ENCODE results near the gene TBXA2R. TPM values are rescaled to one million over a fixed set of nuclear protein-coding genes. Genes with fewer than 3 reads are reported as not detected.

The TBXA2R gene
- total and polyA plus RNA-seq, 2 experiments from 2014 or later = 0.76 to 2.6 TPM

DNA sequence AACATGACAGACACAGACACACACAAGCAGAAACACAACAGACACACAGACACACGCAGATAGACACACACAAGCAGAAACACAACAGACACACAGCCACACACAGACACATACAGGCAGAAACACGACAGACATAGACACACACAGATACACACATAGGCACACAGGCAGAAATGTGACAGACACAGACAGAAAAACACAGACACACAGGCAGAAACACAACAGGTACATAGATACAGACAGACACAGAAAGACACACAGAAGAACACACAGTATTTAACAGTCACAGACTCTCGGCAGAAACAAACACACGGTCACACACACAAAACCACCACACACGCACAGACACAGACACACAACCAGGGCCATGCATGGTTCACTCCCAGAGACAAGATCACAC, 905 bp downstream of the TBXA2R start:
- Histone ChIP-seq H3K36me3 (ENCODE audit: low read depth) (no peaks in the 10 kb centered on the region), H3K9me2 (ENCODE audit: insufficient read depth) (no peaks in the 10 kb centered on the region), H2AFZ (peak overlapping the region; percentile 80; the same call in 1 of the 2 replicates), H3K9me3 (ENCODE audit: low read depth) (no peaks in the 10 kb centered on the region), H3K4me3 (peak overlapping the region; percentile 70), H3K4me2 (ENCODE audit: unreplicated experiment) (peak overlapping the region; percentile 68), H3F3A (ENCODE audit: insufficient read depth) (no peaks in the 10 kb centered on the region; the same call in 1 of the 2 replicates), H3K27ac (no peak overlapping the region), H3K79me2 (ENCODE audit: insufficient read depth) (no peaks in the 10 kb centered on the region), H3K9ac (peak overlapping the region; percentile 79; the same call in 1 of the 2 replicates), H3K27me3 (replicated peaks; ENCODE audit: insufficient read depth) (no peaks in the 10 kb centered on the region), H3K4me1 (ENCODE audit: insufficient read depth) (no peaks in the 10 kb centered on the region), H4K20me1 (ENCODE audit: insufficient read depth) (no peaks in the 10 kb centered on the region)
- in situ Hi-C loops (cut with MboI) = loop anchor here (25.0 kb wide), 1 partner anchor 293 kb away; no protein-coding TSS in a partner anchor
- WGBS, 2 experiments (ENCODE audit: low coverage in 1 of 2, low lambda C conversion rate in 2 of 2, missing lambda C conversion rate in 2 of 2) = 75 to 79% methylated on average over 5 of the region's 5 CpGs
- no peak for DNase-seq
- TF ChIP-seq EZH2phosphoT487 (IDR thresholded peaks at IDR 0.05; ENCODE audit: insufficient read depth, low read depth) (no peak), EZH2 (IDR thresholded peaks at IDR 0.05; ENCODE audit: insufficient read depth, poor library complexity, severe bottlenecking) (no peak)

GRCh38 chr19:3605361-3605760, 1.3 kb downstream of the TBXA2R start:
- no peak for DNase-seq
- H3K79me2 ChIP-seq (ENCODE audit: insufficient read depth) = no peaks in the 10 kb centered on the region
- H4K20me1 ChIP-seq (ENCODE audit: insufficient read depth) = no peaks in the 10 kb centered on the region
- 89 to 98% methylated on average over 3 of the region's 3 CpGs for WGBS, 2 experiments (ENCODE audit: low coverage in 1 of 2, low lambda C conversion rate in 2 of 2, missing lambda C conversion rate in 2 of 2)
- no peak overlapping the region for H3K4me2 ChIP-seq (ENCODE audit: unreplicated experiment)
- H3K9me2 ChIP-seq (ENCODE audit: insufficient read depth) = no peaks in the 10 kb centered on the region
- H3K27ac ChIP-seq = no peak overlapping the region
- no peak overlapping the region for H3K4me3 ChIP-seq
- H3K4me1 ChIP-seq (ENCODE audit: insufficient read depth) = no peaks in the 10 kb centered on the region
- H2AFZ ChIP-seq = no peak overlapping the region
- in situ Hi-C loops (cut with MboI) = loop anchor here (25.0 kb wide), 1 partner anchor 293 kb away; no protein-coding TSS in a partner anchor
- H3K9ac ChIP-seq = no peak overlapping the region
- no peaks in the 10 kb centered on the region; the same call in 1 of the 2 replicates for H3F3A ChIP-seq (ENCODE audit: insufficient read depth)
- H3K9me3 ChIP-seq (ENCODE audit: low read depth) = no peaks in the 10 kb centered on the region
- no peaks in the 10 kb centered on the region for H3K27me3 ChIP-seq (replicated peaks; ENCODE audit: insufficient read depth)
- H3K36me3 ChIP-seq (ENCODE audit: low read depth) = no peaks in the 10 kb centered on the region
- TF ChIP-seq EZH2 (IDR thresholded peaks at IDR 0.05; ENCODE audit: insufficient read depth, poor library complexity, severe bottlenecking) (no peak), EZH2phosphoT487 (IDR thresholded peaks at IDR 0.05; ENCODE audit: insufficient read depth, low read depth) (no peak)

- Histone ChIP-seq H3K79me2 (ENCODE audit: insufficient read depth) (no peaks in the 10 kb centered on the region), H3K9ac (no peak overlapping the region), H3K36me3 (ENCODE audit: low read depth) (no peaks in the 10 kb centered on the region), H3K9me2 (ENCODE audit: insufficient read depth) (no peaks in the 10 kb centered on the region), H3K9me3 (ENCODE audit: low read depth) (no peaks in the 10 kb centered on the region), H3K4me3 (no peak overlapping the region), H3F3A (ENCODE audit: insufficient read depth) (no peaks in the 10 kb centered on the region; the same call in 1 of the 2 replicates), H4K20me1 (ENCODE audit: insufficient read depth) (no peaks in the 10 kb centered on the region), H3K4me2 (ENCODE audit: unreplicated experiment) (no peak overlapping the region), H3K27me3 (replicated peaks; ENCODE audit: insufficient read depth) (no peaks in the 10 kb centered on the region), H3K27ac (no peak overlapping the region), H2AFZ (no peak overlapping the region), H3K4me1 (ENCODE audit: insufficient read depth) (no peaks in the 10 kb centered on the region)
- in situ Hi-C loops (cut with MboI) = loop anchor here (25.0 kb wide), 1 partner anchor 293 kb away; no protein-coding TSS in a partner anchor
- WGBS, 2 experiments (ENCODE audit: low coverage in 1 of 2, low lambda C conversion rate in 2 of 2, missing lambda C conversion rate in 2 of 2) = 76 to 82% methylated on average over 9 to 11 of the region's 11 CpGs
- no peak for DNase-seq
- TF ChIP-seq EZH2 (IDR thresholded peaks at IDR 0.05; ENCODE audit: insufficient read depth, poor library complexity, severe bottlenecking) (no peak), EZH2phosphoT487 (IDR thresholded peaks at IDR 0.05; ENCODE audit: insufficient read depth, low read depth) (no peak)
Measured at GRCh38 chr19:3604987-3605343, 1.7 kb downstream of the TBXA2R start.

GRCh38 chr19:3604227-3604986, 2.3 kb downstream of the TBXA2R start:
- Histone ChIP-seq H3K4me2 (ENCODE audit: unreplicated experiment) (no peak overlapping the region), H3K79me2 (ENCODE audit: insufficient read depth) (no peaks in the 10 kb centered on the region), H3K4me3 (no peak overlapping the region), H2AFZ (no peak overlapping the region), H3K27me3 (replicated peaks; ENCODE audit: insufficient read depth) (no peaks in the 10 kb centered on the region), H3K36me3 (ENCODE audit: low read depth) (no peaks in the 10 kb centered on the region), H3F3A (ENCODE audit: insufficient read depth) (no peaks in the 10 kb centered on the region; the same call in 1 of the 2 replicates), H3K9ac (no peak overlapping the region), H3K4me1 (ENCODE audit: insufficient read depth) (no peaks in the 10 kb centered on the region), H3K27ac (no peak overlapping the region), H4K20me1 (ENCODE audit: insufficient read depth) (no peaks in the 10 kb centered on the region), H3K9me2 (ENCODE audit: insufficient read depth) (no peaks in the 10 kb centered on the region), H3K9me3 (ENCODE audit: low read depth) (no peaks in the 10 kb centered on the region)
- 82 to 83% methylated on average over 21 to 27 of the region's 27 CpGs for WGBS, 2 experiments (ENCODE audit: low coverage in 1 of 2, low lambda C conversion rate in 2 of 2, missing lambda C conversion rate in 2 of 2)
- no peak for DNase-seq
- no peak for TF ChIP-seq EZH2phosphoT487 (IDR thresholded peaks at IDR 0.05; ENCODE audit: insufficient read depth, low read depth)
- TF ChIP-seq EZH2 (IDR thresholded peaks at IDR 0.05; ENCODE audit: insufficient read depth, poor library complexity, severe bottlenecking) = no peak
- in situ Hi-C loops (cut with MboI) = loop anchor here (25.0 kb wide), 1 partner anchor 292 kb away; no protein-coding TSS in a partner anchor
